Trophoblast cell (in vitro differentiated cells and primary cell): Measurements from ENCODE around the gene TMA16.

Source experiments
- DNase-seq, 2 donors: peaks; one replicate each; pipeline ENCODE4 v3.0.0-alpha.2; 2016
- H2AFZ ChIP-seq: 2 replicates; pipeline ENCODE4 v1.6.1; 2013; ENCODE audit warnings: low read length, moderate library complexity, mild to moderate bottlenecking; ENCODE audit not compliant: insufficient read depth, poor library complexity
- H2AK5ac ChIP-seq: 2 replicates; pipeline ENCODE4 v1.6.1; 2013; ENCODE audit warnings: mild to moderate bottlenecking, low read length
- H2BK120ac ChIP-seq: 2 replicates; pipeline ENCODE4 v1.6.1; 2013; ENCODE audit warnings: low read length, mild to moderate bottlenecking, moderate library complexity; ENCODE audit not compliant: insufficient read depth, poor library complexity
- H2BK12ac ChIP-seq: 2 replicates; pipeline ENCODE4 v1.6.1; 2013; ENCODE audit warnings: mild to moderate bottlenecking, low read length, moderate library complexity
- H2BK5ac ChIP-seq: 2 replicates; pipeline ENCODE4 v1.6.1; 2013; ENCODE audit warnings: low read length, low read depth, moderate library complexity, mild to moderate bottlenecking; ENCODE audit not compliant: poor library complexity
- H3K14ac ChIP-seq: 2 replicates; pipeline ENCODE4 v1.6.1; 2013; ENCODE audit warnings: mild to moderate bottlenecking, low read length
- H3K18ac ChIP-seq: 2 replicates; pipeline ENCODE4 v1.6.1; 2013; ENCODE audit warnings: mild to moderate bottlenecking, low read length
- H3K23ac ChIP-seq: 2 replicates; pipeline ENCODE4 v1.6.1; 2013; ENCODE audit warnings: low read length
- H3K27ac ChIP-seq: 2 replicates; pipeline ENCODE4 v1.5.1; 2013; ENCODE audit warnings: low read depth, mild to moderate bottlenecking, inconsistent platforms, low read length, moderate library complexity
- H3K27me3 ChIP-seq: 2 replicates; pipeline ENCODE4 v1.6.1; 2013; ENCODE audit warnings: inconsistent platforms, mild to moderate bottlenecking, low read length, moderate library complexity; ENCODE audit not compliant: insufficient read depth
- H3K36me3 ChIP-seq, 2 experiments: 1 replicate in 1 of 2; 2 replicates in 1 of 2; pipeline ENCODE4 v1.6.1; 2013; ENCODE audit warnings: low read length in 2 of 2, mild to moderate bottlenecking in 2 of 2, moderate library complexity in 1 of 2; ENCODE audit not compliant: insufficient read depth in 2 of 2, control insufficient read depth in 1 of 2
- H3K4ac ChIP-seq: 2 replicates; pipeline ENCODE4 v1.6.1; 2013; ENCODE audit warnings: low read depth, mild to moderate bottlenecking, low read length, moderate library complexity
- H3K4me1 ChIP-seq, 2 experiments: 1 replicate in 1 of 2; 2 replicates in 1 of 2; pipeline ENCODE4 v1.6.1; 2013; ENCODE audit warnings: low read length in 2 of 2, mild to moderate bottlenecking in 2 of 2, moderate library complexity in 1 of 2; ENCODE audit not compliant: insufficient read depth in 2 of 2, control insufficient read depth in 1 of 2
- H3K4me2 ChIP-seq: 2 replicates; pipeline ENCODE4 v1.6.1; 2013; ENCODE audit warnings: inconsistent platforms, mild to moderate bottlenecking, low read length, moderate library complexity
- H3K4me3 ChIP-seq: 2 replicates; pipeline ENCODE4 v1.5.1; 2013; ENCODE audit warnings: mild to moderate bottlenecking, low read depth, low read length, inconsistent platforms
- H3K79me1 ChIP-seq: one replicate; pipeline ENCODE4 v1.6.1; 2013; ENCODE audit warnings: low read length
- H3K79me2 ChIP-seq: 2 replicates; pipeline ENCODE4 v1.6.1; 2013; ENCODE audit warnings: low read length, mild to moderate bottlenecking; ENCODE audit not compliant: control insufficient read depth, insufficient read depth, poor library complexity
- H3K9ac ChIP-seq: 2 replicates; pipeline ENCODE4 v1.6.1; 2013; ENCODE audit warnings: mild to moderate bottlenecking, low read length
- H3K9me3 ChIP-seq: 2 replicates; pipeline ENCODE4 v1.6.1; 2013; ENCODE audit warnings: low read depth, mild to moderate bottlenecking, control low read depth, inconsistent platforms, low read length; ENCODE audit not compliant: insufficient read depth
- H4K12ac ChIP-seq: 2 replicates; pipeline ENCODE4 v1.6.1; 2013; ENCODE audit warnings: low read depth, mild to moderate bottlenecking, low read length, moderate library complexity
- H4K8ac ChIP-seq: 2 replicates; pipeline ENCODE4 v1.6.1; 2013; ENCODE audit warnings: low read depth, mild to moderate bottlenecking, low read length, moderate library complexity
- H4K91ac ChIP-seq: one replicate; pipeline ENCODE4 v1.6.1; 2013; ENCODE audit warnings: low read depth, mild to moderate bottlenecking, low read length, moderate library complexity
- WGBS: extraction: QIAGEN DNeasy Blood & Tissue Kit; methylation state at CpG from one replicate; pipeline ENCODE4 v1.1.7; 2013; ENCODE audit warnings: missing lambda C conversion rate; ENCODE audit not compliant: insufficient read length, insufficient coverage; ENCODE audit errors: extremely low coverage; 5-methylcytosine and 5-hydroxymethylcytosine counted together

TMA16 gene

DNA sequence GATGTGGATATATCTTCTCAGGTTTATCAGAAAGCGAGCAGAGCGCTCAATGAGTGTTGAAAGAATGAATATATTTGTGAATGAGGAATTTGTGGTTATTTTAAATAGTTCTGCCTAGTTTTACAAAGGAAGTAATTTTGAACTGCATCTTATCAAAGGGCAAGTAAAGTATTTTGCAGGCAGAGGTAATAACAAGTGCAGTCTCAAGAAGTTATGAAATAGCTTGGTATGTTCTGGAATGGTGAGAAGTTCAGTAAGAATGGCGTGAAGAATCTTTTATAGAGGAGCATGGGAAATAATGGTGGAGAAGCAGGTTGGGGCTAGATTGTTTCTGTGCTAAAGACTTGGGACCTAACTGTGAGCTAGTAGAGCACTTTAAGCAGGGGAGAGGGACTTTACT, 10.9 kb downstream of the TMA16 start:
- H3K14ac ChIP-seq: no peak overlapping the region
- H3K79me2 ChIP-seq: peaks cover 5% of the 10 kb centered on the region
- H3K9me3 ChIP-seq: no peaks in the 10 kb centered on the region
- no peaks in the 10 kb centered on the region for H3K4me1 ChIP-seq
- H3K27ac ChIP-seq: no peak overlapping the region
- no peak overlapping the region for H3K9ac ChIP-seq
- H3K4me2 ChIP-seq: no peak overlapping the region
- no peaks in the 10 kb centered on the region for H3K79me1 ChIP-seq
- H3K23ac ChIP-seq: no peak overlapping the region
- H3K4ac ChIP-seq: no peak overlapping the region
- no peak overlapping the region for H2BK120ac ChIP-seq
- H2BK5ac ChIP-seq: no peak overlapping the region
- H2BK12ac ChIP-seq: no peak overlapping the region
- H3K27me3 ChIP-seq: no peaks in the 10 kb centered on the region
- H2AFZ ChIP-seq: no peak overlapping the region
- DNase-seq: peak in 1 of 2 donors; percentile 80
- WGBS: no CpG with 5 or more reads among the region's 3 CpGs
- no peak overlapping the region for H2AK5ac ChIP-seq
- no peak overlapping the region for H4K8ac ChIP-seq
- H4K91ac ChIP-seq: no peak overlapping the region
- H3K4me3 ChIP-seq: no peak overlapping the region
- H4K12ac ChIP-seq: no peak overlapping the region
- H3K18ac ChIP-seq: no peak overlapping the region
- H3K36me3 ChIP-seq: peaks cover 0 to 2% of the 10 kb centered on the region in 2 experiments

DNA sequence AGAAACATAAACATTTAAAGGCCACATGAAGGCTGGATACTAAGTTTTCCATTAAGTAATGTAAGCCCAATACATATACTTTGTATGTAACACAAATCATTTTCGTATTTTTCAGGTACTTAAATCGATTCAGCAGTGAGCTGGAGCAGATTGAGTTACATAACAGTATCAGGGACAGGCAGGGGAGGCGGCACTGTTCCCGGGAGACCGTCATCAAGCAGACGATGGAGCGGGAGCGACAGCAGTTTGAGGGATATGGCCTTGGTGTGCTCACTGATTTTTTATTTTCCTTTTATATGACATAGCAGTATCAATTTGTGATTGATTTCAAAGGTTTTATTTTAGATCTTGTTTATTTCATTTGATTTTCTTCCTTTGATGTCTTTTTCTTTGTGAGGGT, 20.7 kb downstream of the TMA16 start:
- Histone ChIP-seq H3K18ac (no peak overlapping the region), H3K4ac (no peak overlapping the region), H2AFZ (no peak overlapping the region), H2BK12ac (no peak overlapping the region), H3K9me3 (no peaks in the 10 kb centered on the region), H3K9ac (no peak overlapping the region), H2BK120ac (no peak overlapping the region), H3K79me2 (no peaks in the 10 kb centered on the region), H3K23ac (no peak overlapping the region), H3K27ac (no peak overlapping the region), H2AK5ac (no peak overlapping the region), H3K27me3 (no peaks in the 10 kb centered on the region), H4K8ac (no peak overlapping the region), H4K12ac (no peak overlapping the region), H3K79me1 (no peaks in the 10 kb centered on the region), H2BK5ac (no peak overlapping the region), H3K4me1 (no peaks in the 10 kb centered on the region), H3K4me3 (no peak overlapping the region), H3K36me3 (peaks cover 0 to 9% of the 10 kb centered on the region in 2 experiments), H4K91ac (no peak overlapping the region), H3K4me2 (no peak overlapping the region), H3K14ac (no peak overlapping the region)
- no CpG with 5 or more reads among the region's 8 CpGs for WGBS
- no peak for DNase-seq

DNA sequence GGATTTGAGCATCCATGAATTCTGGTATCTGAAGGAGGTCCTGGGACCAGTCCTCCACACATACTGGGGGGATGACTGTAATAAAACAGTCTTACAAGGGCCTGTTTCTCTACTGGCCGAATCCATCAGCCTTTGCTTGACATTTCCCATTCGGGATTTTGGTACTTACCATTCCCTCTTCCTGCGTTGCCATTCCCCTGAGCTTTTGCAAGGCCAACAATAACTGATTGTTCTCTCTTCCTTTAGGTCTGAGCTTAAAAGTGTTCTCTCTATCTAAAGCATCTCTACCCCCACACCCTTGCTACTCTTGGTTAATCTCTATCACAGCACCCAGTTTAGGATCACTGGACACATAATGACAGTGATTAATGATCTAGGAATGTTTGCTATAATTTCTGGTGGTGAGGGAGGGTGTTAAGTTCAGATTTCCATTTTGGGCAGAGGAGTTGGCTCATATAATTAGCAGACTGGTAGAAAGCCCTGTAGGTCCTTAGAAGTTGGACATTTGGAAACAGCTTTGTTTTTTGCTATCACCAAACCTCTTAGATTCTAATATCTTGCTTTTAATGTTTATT, 29.4 kb downstream of the TMA16 start:
- Histone ChIP-seq H3K23ac (no peak overlapping the region), H3K4me2 (no peak overlapping the region), H3K9ac (no peak overlapping the region), H4K8ac (no peak overlapping the region), H3K27ac (no peak overlapping the region), H2BK12ac (no peak overlapping the region), H2AFZ (no peak overlapping the region), H2BK5ac (no peak overlapping the region), H4K12ac (no peak overlapping the region), H2AK5ac (no peak overlapping the region), H3K79me2 (no peaks in the 10 kb centered on the region), H4K91ac (no peak overlapping the region), H3K4me1 (no peaks in the 10 kb centered on the region), H3K4ac (no peak overlapping the region), H3K4me3 (no peak overlapping the region), H3K9me3 (no peaks in the 10 kb centered on the region), H3K18ac (no peak overlapping the region), H3K79me1 (no peaks in the 10 kb centered on the region), H3K14ac (no peak overlapping the region), H3K36me3 (peaks cover 0 to 9% of the 10 kb centered on the region in 2 experiments), H3K27me3 (no peaks in the 10 kb centered on the region), H2BK120ac (no peak overlapping the region)
- no CpG with 5 or more reads among the region's 3 CpGs for WGBS
- no peak for DNase-seq

DNA sequence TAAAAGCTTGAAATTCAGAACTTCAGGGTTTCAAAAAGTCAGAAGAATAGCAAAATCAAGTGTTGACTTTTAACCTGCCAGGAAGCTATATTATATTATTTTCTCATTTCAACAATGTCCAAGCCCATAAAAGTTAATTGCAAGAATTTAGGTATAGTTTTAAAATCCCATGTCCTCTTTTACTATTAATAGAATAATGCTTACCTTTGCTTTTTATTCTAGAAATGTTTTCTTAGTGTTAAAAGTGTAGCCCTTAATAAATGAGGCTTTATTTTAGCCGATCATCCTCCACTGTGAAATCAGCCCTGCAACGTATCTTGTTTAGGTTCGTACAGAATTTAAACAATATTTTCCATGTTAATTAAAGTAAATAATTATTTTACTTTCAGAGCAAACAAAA, 31.5 kb downstream of the TMA16 start:
- no peak overlapping the region for H4K8ac ChIP-seq
- no peak overlapping the region for H2BK5ac ChIP-seq
- no peak overlapping the region for H2BK12ac ChIP-seq
- no peak for DNase-seq
- no peak overlapping the region for H2BK120ac ChIP-seq
- H2AFZ ChIP-seq: no peak overlapping the region
- no peak overlapping the region for H3K4me3 ChIP-seq
- no peak overlapping the region for H3K4me2 ChIP-seq
- peaks cover 0 to 7% of the 10 kb centered on the region in 2 experiments for H3K36me3 ChIP-seq
- no peak overlapping the region for H3K4ac ChIP-seq
- no peak overlapping the region for H4K91ac ChIP-seq
- H2AK5ac ChIP-seq: no peak overlapping the region
- no peaks in the 10 kb centered on the region for H3K4me1 ChIP-seq
- WGBS: no CpG with 5 or more reads among the region's 3 CpGs
- H3K9me3 ChIP-seq: no peaks in the 10 kb centered on the region
- no peaks in the 10 kb centered on the region for H3K79me1 ChIP-seq
- no peak overlapping the region for H3K18ac ChIP-seq
- H3K23ac ChIP-seq: no peak overlapping the region
- H4K12ac ChIP-seq: no peak overlapping the region
- no peak overlapping the region for H3K27ac ChIP-seq
- no peak overlapping the region for H3K9ac ChIP-seq
- H3K79me2 ChIP-seq: no peaks in the 10 kb centered on the region
- no peaks in the 10 kb centered on the region for H3K27me3 ChIP-seq
- no peak overlapping the region for H3K14ac ChIP-seq
